ENCODE data around the gene BEND5. TPM values are rescaled to one million over a fixed set of nuclear protein-coding genes. Genes with fewer than 3 reads are reported as not detected.

Gene BEND5
- total and polyA plus RNA-seq, 2 of the 13 experiments (the other 11 are each of a cell fraction or from before 2014, with no cell fraction given), result 0.11 TPM; not detected in 1

DNA sequence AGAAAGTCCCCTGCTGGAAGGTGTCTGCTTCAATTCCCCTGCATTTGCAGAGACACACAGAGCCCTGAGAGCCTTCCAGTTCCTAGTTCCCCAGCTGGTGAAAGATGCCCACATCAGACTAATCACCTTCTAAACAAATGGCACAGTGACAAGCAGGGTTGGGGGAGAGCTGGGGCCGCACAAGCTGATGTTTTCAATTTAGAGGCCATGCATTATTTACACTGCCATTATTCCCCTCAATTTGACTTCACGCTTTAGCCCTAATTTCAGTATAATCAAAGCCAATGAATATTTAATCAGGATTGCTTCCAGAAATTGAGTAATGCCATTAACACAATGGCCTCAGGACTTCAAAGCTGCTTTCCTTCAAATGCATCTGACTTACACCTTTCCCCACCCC is 81.5 kb downstream of the BEND5 start (continued):
- TF ChIP-seq TMF1 (CRISPR knock-in tag; IDR thresholded peaks at IDR 0.05; ENCODE audit: low read depth), result no peak

DNA sequence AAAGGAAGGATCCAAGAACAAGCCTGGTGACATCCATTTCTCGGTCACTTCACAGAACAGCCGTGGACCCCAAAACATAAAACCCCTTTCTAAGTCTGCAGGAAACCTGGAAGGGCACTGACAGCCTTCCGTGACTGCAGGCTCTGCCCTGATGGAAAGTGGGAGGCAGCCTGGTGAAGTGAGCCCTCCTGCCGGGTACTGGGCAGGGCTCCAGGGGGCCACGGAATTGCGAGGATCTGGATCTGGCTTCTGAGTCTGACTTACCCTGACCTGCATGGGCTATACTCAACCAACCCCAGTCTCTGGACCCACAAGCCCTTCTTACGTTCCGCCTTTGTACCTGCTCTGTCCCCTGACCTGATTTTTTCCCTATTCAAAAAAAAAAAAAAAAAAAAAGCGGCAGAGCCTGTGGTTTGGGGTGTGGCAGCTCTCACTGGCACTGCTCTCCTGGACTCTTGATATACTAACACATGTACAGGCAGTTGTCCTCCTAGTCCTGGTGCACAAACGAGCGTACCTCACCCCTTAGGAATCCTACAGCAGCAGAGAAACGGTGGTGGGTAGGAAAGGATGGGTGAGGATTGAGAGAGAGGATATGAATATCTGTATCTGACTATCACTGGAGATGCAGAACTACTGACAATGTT is 82.9 kb downstream of the BEND5 start:
- CTCF ChIA-PET (ENCODE audit: low intra/inter-chr PET ratio, low total read pairs), result no interaction called here
- Histone ChIP-seq H3K9ac (ENCODE audit: insufficient read depth, low read depth, low read length) (no peak overlapping the region), H3K27ac (ENCODE audit: extremely low read length, insufficient read depth, low read length) (no peak overlapping the region), H4K20me1 (ENCODE audit: insufficient read depth, low read length) (no peaks in the 10 kb centered on the region), H3K27me3 (ENCODE audit: control insufficient read depth in 1 of 2, insufficient read depth in 2 of 2, low read length in 2 of 2) (no peaks in the 10 kb centered on the region; a peak in 2 of 5 replicates), H3K4me1 (ENCODE audit: insufficient read depth, low read length) (no peaks in the 10 kb centered on the region), H3K4me3 (replicated peaks in 1 of 3; ENCODE audit: insufficient read depth in 1 of 3, low read depth in 2 of 3, low read length in 3 of 3) (no peak overlapping the region), H3K4me2 (ENCODE audit: low read depth, low read length) (no peak overlapping the region), H3K9me3 (ENCODE audit: low read length) (no peaks in the 10 kb centered on the region), H3K79me2 (ENCODE audit: insufficient read depth, low read length) (no peaks in the 10 kb centered on the region), H3K36me3 (replicated peaks in 1 of 2; ENCODE audit: control insufficient read depth in 1 of 2, insufficient read depth in 2 of 2, low read length in 2 of 2) (no peaks in the 10 kb centered on the region), H2AFZ (ENCODE audit: low read length) (no peak overlapping the region)
- BruUV-seq (replicated peaks), result no TSS peak
- ATAC-seq (no peak), FAIRE-seq (no peak), DNase-seq (ENCODE audit: low spot score) (no peak)
- TF ChIP-seq TFDP2 (CRISPR knock-in tag; IDR thresholded peaks at IDR 0.05) (no peak), ZNF660 (CRISPR knock-in tag; IDR thresholded peaks at IDR 0.05; ENCODE audit: borderline replicate concordance, low read depth) (no peak), TBX2 (CRISPR knock-in tag; IDR thresholded peaks at IDR 0.05; ENCODE audit: borderline replicate concordance) (no peak), ZNF605 (CRISPR knock-in tag; IDR thresholded peaks at IDR 0.05) (no peak)
- in situ Hi-C loops (cut with HindIII; ENCODE audit: extremely low pct_ligation_motif_present, low pct_unique_long_range_greater_than_20kb), result loop anchor here (10.0 kb wide), 1 partner anchor 119 kb away; no protein-coding TSS in a partner anchor
- POLR2A ChIA-PET, result no interaction called here
- 26% methylated on average over 7 of the region's 12 CpGs for WGBS (ENCODE audit: low lambda C conversion rate)
- intact Hi-C loops (cut with micrococcal nuclease; ENCODE audit: unreplicated experiment), result no loop called here

Measured in HepG2 (cell line).